Astrocyte of the cerebellum (primary cell): ENCODE data around the gene HK1.
A peak's percentile ranks its signal among the peaks of the same experiment; 100 is the strongest.

ENCODE experiments used
- DNase-seq: peaks from one replicate; pipeline ENCODE4 v3.0.0-alpha.2; 2011; ENCODE audit warnings: low read depth
- H3K4me3 ChIP-seq: 2 replicates; pipeline ENCODE4 v1.5.1; 2011; ENCODE audit warnings: mild to moderate bottlenecking, low read depth, low read length, moderate library complexity
- in situ Hi-C: cut with HindIII; loops from 2 replicates; pipeline ENCODE4 v1.10.0; 2017; ENCODE audit warnings: low sequenced_read_pairs
- TF ChIP-seq, protein P1 (sequence below): IDR thresholded peaks from 2 replicates; pipeline ENCODE4 v1.5.1; 2012; ENCODE audit warnings: low read length, low read depth, moderate library complexity, mild to moderate bottlenecking; ENCODE audit errors: missing control alignments

The HK1 gene

DNA sequence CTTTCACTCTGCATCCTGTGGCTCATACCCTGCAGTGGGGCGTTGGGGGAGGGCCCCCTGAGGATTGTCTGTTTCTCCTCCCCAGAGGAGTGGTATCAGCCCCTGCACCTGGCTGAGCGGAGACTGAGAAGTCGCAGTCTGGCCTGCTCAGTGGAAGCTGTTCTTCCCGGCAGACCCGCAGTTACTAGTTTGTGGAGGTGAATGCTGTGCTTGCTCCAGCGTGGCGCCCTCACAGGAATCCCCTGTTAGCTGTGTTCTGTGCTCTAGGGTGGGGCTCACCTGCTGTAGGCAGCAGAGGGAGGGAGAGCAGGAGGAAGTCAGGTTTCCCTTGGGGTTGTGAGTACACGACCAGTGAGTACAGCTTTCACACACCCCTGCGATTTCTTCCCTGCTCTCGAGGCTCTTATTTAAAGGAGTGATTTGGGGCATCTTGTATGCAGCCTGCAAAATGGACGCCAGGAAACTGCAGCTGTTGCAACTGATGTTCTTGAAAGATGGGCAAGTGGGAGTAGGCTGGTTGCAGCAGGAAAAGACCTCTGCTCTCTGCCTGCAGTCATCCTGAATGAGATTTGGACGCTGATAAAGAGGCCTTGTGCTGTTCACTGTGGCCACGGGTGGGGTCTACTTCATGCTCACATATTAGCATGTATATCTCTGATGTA is 66.4 kb downstream of the HK1 start:
- DNase-seq: no peak
- in situ Hi-C loops: no loop called here
- TF ChIP-seq, protein P1, sequence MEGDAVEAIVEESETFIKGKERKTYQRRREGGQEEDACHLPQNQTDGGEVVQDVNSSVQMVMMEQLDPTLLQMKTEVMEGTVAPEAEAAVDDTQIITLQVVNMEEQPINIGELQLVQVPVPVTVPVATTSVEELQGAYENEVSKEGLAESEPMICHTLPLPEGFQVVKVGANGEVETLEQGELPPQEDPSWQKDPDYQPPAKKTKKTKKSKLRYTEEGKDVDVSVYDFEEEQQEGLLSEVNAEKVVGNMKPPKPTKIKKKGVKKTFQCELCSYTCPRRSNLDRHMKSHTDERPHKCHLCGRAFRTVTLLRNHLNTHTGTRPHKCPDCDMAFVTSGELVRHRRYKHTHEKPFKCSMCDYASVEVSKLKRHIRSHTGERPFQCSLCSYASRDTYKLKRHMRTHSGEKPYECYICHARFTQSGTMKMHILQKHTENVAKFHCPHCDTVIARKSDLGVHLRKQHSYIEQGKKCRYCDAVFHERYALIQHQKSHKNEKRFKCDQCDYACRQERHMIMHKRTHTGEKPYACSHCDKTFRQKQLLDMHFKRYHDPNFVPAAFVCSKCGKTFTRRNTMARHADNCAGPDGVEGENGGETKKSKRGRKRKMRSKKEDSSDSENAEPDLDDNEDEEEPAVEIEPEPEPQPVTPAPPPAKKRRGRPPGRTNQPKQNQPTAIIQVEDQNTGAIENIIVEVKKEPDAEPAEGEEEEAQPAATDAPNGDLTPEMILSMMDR: no peak

DNA sequence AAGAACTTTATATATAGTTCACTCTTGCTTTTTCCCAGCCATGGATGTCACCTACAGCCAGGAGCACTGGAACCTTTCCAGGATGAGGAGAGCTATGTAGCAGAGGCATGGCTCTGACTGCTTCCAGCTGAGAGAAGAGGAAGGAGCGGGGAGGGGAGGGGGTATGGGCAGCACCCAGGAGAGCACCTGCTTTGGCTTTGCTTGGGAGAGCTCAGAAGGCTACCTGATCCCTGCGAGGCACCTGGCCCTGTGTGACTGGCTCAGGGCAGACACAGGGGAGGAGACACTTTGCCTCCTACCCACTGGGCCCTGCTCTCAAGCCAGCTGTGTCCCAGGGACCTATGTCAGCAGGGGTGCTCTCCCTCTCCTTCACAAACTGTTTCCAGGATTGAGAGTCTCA is 67.1 kb downstream of the HK1 start:
- no peak overlapping the region for H3K4me3 ChIP-seq
- DNase-seq: no peak
- in situ Hi-C loops: no loop called here
- TF ChIP-seq, protein P1: no peak

More for the DNA sequence above, 66.4 kb downstream of the HK1 start:
- no peak overlapping the region for H3K4me3 ChIP-seq

- no peak for DNase-seq
- H3K4me3 ChIP-seq: no peak overlapping the region
- TF ChIP-seq, protein P1: no peak
- in situ Hi-C loops: no loop called here
These were observed 67.7 kb downstream of the HK1 start for GRCh38 chr10:69345890-69346474.

DNA sequence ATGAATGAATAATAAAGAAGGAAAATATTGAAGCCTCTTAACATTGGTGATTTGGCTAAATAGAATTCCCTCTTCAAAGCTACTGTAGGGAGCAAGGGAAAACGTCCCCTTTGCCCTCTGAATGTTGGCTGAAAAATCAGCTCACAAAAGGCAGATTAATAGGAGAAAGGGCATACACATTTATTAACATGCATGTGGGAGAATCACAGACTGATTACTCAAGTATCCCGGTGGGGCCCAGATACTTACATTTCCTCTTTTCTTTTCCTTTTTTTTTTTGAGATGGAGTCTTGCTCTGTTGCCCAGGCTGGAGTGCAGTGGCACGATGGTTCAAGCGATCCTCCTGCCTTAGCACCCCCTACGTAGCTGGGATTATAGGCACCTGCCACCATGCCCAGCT is 68.5 kb downstream of the HK1 start:
- TF ChIP-seq, protein P1: no peak
- no peak for DNase-seq
- in situ Hi-C loops: no loop called here
- no peak overlapping the region for H3K4me3 ChIP-seq

- TF ChIP-seq, protein P1: no peak
- no peak overlapping the region for H3K4me3 ChIP-seq
- in situ Hi-C loops: no loop called here
- DNase-seq: peak; percentile 95
These were observed 70.7 kb downstream of the HK1 start for GRCh38 chr10:69348816-69349541.

DNA sequence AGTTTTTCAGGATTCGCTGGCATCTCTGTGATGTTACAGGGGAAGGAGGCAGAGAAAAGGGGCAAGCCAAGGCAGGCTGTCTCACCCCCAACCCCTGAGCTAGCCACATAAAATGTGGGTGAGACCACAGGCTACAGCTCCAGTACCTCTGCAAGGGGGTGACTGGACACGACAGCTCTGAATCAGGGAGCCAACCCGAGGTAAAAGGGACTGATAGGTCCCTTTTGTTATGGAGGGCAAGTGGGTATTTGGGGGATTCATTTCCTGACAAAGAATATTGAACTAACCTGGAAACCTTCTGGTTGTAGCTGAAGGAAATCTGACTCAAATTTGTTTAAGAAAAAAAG is 71.2 kb downstream of the HK1 start:
- TF ChIP-seq, protein P1: no peak
- DNase-seq: no peak
- H3K4me3 ChIP-seq: no peak overlapping the region
- in situ Hi-C loops: no loop called here
